ENCODE data around the gene AMBP.

The AMBP gene

GRCh38 chr9:114012126-114012525 is 66.0 kb downstream of the AMBP start:
- H2BK5ac ChIP-seq (ENCODE audit: low read depth, low read length, poor library complexity, severe bottlenecking) = no peak overlapping the region
- 89% methylated on average over 2 of the region's 2 CpGs for WGBS
- peaks cover 6% of the 10 kb centered on the region for H3K79me1 ChIP-seq (replicated peaks; ENCODE audit: low read length, poor library complexity, severe bottlenecking)
- H3K27ac ChIP-seq (ENCODE audit: low read length, poor library complexity, severe bottlenecking) = no peak overlapping the region
- H4K91ac ChIP-seq (ENCODE audit: low read length) = no peak overlapping the region
- no peak overlapping the region for H2BK12ac ChIP-seq (ENCODE audit: low read length in 2 of 2)
- no peak overlapping the region for H3K23ac ChIP-seq (ENCODE audit: low read length in 2 of 2)
- no peak overlapping the region for H2BK120ac ChIP-seq (ENCODE audit: low read depth, low read length)
- H3K4ac ChIP-seq (ENCODE audit: low read depth in 1 of 2, low read length in 2 of 2) = no peak overlapping the region
- H3K36me3 ChIP-seq (ENCODE audit: control insufficient read depth in 1 of 2, insufficient read depth in 2 of 2, low read depth in 1 of 2, low read length in 2 of 2) = peaks cover 43 to 81% of the 10 kb centered on the region in 2 experiments
- no peak overlapping the region for H2AFZ ChIP-seq (ENCODE audit: low read depth, low read length)
- no peaks in the 10 kb centered on the region for H3K27me3 ChIP-seq (ENCODE audit: control insufficient read depth in 1 of 2, insufficient read depth in 1 of 2, low read length in 2 of 2)
- no peak overlapping the region for H3K14ac ChIP-seq (ENCODE audit: low read length in 2 of 2)
- no peak overlapping the region for H3K9ac ChIP-seq (ENCODE audit: low read length)
- no peak overlapping the region for H2AK5ac ChIP-seq (ENCODE audit: low read length, severe bottlenecking)
- no peak overlapping the region for H3K4me3 ChIP-seq (ENCODE audit: insufficient read depth in 1 of 2, low read depth in 1 of 2, low read length in 2 of 2)
- H3K4me1 ChIP-seq (ENCODE audit: control insufficient read depth, insufficient read depth, low read depth, low read length) = peaks cover 2% of the 10 kb centered on the region
- H2BK15ac ChIP-seq (ENCODE audit: low read depth, poor library complexity, severe bottlenecking) = no peak overlapping the region
- no peak for DNase-seq
- H4K8ac ChIP-seq (ENCODE audit: low read length) = no peak overlapping the region
- H3K9me3 ChIP-seq (ENCODE audit: control insufficient read depth, low read length) = no peaks in the 10 kb centered on the region
- H3K18ac ChIP-seq (ENCODE audit: low read depth in 1 of 2, low read length in 2 of 2) = no peak overlapping the region
- H3K4me2 ChIP-seq (ENCODE audit: low read length, poor library complexity, severe bottlenecking) = no peak overlapping the region

- Histone ChIP-seq H3K23ac (ENCODE audit: low read length in 2 of 2) (no peak overlapping the region), H3K14ac (ENCODE audit: low read length in 2 of 2) (no peak overlapping the region), H3K18ac (ENCODE audit: low read depth in 1 of 2, low read length in 2 of 2) (no peak overlapping the region), H3K79me1 (replicated peaks; ENCODE audit: low read length, poor library complexity, severe bottlenecking) (peaks cover 8% of the 10 kb centered on the region), H2BK15ac (ENCODE audit: low read depth, poor library complexity, severe bottlenecking) (no peak overlapping the region), H3K4me2 (ENCODE audit: low read length, poor library complexity, severe bottlenecking) (no peak overlapping the region), H3K4me3 (ENCODE audit: insufficient read depth in 1 of 2, low read depth in 1 of 2, low read length in 2 of 2) (no peak overlapping the region), H2BK12ac (ENCODE audit: low read length in 2 of 2) (no peak overlapping the region), H4K91ac (ENCODE audit: low read length) (no peak overlapping the region), H2BK5ac (ENCODE audit: low read depth, low read length, poor library complexity, severe bottlenecking) (no peak overlapping the region), H4K8ac (ENCODE audit: low read length) (no peak overlapping the region), H3K9ac (ENCODE audit: low read length) (no peak overlapping the region), H3K36me3 (ENCODE audit: control insufficient read depth in 1 of 2, insufficient read depth in 2 of 2, low read depth in 1 of 2, low read length in 2 of 2) (peaks cover 43 to 81% of the 10 kb centered on the region in 2 experiments), H3K9me3 (ENCODE audit: control insufficient read depth, low read length) (no peaks in the 10 kb centered on the region), H3K27ac (ENCODE audit: low read length, poor library complexity, severe bottlenecking) (no peak overlapping the region), H2AFZ (ENCODE audit: low read depth, low read length) (no peak overlapping the region), H2AK5ac (ENCODE audit: low read length, severe bottlenecking) (no peak overlapping the region), H3K4me1 (ENCODE audit: control insufficient read depth, insufficient read depth, low read depth, low read length) (peaks cover 2% of the 10 kb centered on the region), H3K4ac (ENCODE audit: low read depth in 1 of 2, low read length in 2 of 2) (no peak overlapping the region), H3K27me3 (ENCODE audit: control insufficient read depth in 1 of 2, insufficient read depth in 1 of 2, low read length in 2 of 2) (no peaks in the 10 kb centered on the region), H2BK120ac (ENCODE audit: low read depth, low read length) (no peak overlapping the region)
- WGBS = 87% methylated on average over 9 of the region's 9 CpGs
- no peak for DNase-seq
Observed at GRCh38 chr9:114011313-114011712, 66.8 kb downstream of the AMBP start.
